GM11168 (cell line): Measurements from ENCODE around the gene CFAP61.

Experiments
- in situ Hi-C: fragments of 300-500 bp; cut with MboI; formaldehyde crosslinking; loops from one replicate; pipeline ENCODE4 v1.12.0; 2022; ENCODE audit warnings: low sequenced_read_pairs; ENCODE audit not compliant: unreplicated experiment

CFAP61 gene

DNA sequence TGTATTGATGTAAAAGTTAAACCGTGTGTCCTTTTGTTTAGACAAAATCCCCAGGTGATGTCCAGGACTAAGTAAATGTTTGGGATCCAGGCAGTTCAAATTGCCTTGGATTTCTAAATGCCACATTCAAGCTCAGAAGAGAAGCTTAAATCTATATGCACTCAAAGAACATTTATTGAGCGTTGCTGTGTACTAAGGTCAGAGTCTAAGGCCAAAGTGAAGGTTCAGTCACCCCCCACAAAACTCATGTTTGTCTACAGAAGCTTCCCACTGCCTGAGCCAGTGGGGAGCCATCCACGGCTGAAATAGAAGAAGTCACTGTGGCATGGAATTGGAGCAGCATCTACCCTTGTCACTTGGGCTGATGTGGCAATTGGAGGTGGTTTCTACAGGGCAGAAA is 244.8 kb downstream of the CFAP61 start:
- in situ Hi-C loops: no loop called here

DNA sequence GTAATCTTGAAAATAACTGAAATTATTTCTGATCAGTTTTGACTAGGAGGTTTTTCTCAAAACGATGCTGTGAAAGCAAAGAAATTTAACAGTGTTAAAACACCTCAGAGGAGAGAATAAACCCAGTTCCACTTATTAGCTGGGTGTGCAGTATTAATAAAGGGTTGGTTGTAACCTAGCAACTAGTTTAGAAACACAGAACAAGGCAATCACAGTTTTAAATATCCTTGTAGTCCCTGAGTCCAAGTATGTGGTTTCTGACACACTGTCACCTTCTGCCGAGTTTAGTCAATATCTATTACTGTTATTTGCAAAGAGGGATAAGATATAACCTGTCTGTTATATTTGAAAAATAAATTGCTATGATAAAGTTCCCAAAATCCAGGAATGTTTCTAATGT is 245.4 kb downstream of the CFAP61 start:
- in situ Hi-C loops: no loop called here

DNA sequence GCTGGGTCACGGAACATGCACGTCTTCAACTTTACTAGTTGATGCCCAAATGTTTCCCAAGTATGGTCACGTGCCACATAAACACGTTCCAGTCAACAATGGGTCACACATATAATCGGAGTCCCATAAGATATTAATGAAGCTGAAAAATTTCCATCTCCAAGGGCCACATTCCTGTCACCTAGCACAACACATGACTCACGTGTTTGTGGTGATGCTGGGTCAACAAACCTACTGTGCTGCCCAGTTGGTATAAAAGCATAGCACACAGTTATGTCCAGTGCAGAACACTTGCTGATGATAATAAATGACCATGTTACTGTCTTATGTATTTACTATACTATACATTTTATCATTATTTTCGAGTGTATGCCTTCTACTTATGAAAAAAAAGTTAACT is 247.6 kb downstream of the CFAP61 start:
- in situ Hi-C loops: no loop called here

DNA sequence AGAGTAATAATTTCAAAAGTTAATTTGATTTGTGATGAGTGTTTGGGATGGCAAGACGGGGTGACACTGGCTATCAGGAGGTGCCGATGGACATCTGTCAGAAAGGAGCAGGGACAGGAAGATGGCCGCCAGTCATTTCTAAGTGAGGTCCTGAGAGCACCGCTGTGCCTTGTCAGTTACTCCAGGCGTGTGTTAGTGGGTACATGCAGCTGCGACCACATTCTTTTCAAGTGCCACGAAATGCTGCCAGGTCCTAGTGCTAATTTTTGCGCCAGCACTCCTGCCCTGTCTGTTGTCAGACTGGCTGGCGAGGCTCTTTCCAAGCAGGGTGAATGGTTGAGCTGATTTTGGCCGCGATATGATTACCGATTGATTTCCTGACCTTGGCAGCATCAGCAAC is 251.0 kb downstream of the CFAP61 start:
- in situ Hi-C loops: no loop called here

DNA sequence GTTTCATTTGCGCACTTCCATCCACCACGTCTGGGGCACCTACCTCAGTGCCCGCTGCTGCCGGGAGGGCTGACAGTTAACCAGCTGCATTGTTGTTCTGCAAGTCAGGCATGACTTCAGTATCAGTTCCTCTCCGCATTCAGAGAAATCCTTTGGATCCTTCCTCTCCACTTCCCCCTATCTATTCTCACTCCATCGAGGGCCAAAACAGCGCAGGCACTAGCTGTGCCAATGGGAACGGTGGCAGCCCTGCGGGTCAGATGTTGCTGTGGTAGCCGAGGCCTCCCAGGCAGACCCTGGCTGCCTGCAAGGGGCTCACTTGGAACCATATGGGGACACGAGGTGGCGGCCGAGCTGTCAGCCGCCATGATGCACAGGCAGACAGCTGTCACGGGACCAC is 251.4 kb downstream of the CFAP61 start:
- in situ Hi-C loops: no loop called here

DNA sequence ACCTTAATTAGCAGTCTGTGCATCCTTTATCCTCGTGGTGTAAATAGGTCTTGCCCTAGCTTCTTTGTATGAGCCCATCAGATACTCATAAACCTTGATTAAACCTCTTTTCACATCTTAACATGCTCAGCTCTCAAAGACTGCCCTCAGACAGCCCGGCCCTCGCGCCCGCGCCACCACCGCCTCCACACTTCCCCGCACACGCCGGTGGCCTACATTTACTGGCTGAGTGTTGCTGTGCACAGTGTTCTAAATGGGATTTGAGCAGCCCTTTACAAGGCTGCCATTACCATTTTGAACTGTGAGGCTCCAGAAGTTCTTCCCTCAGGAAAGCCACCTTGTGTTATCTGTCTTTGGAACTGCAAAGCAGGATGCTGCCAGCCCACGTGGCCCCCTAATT is 252.6 kb downstream of the CFAP61 start:
- in situ Hi-C loops: no loop called here

DNA sequence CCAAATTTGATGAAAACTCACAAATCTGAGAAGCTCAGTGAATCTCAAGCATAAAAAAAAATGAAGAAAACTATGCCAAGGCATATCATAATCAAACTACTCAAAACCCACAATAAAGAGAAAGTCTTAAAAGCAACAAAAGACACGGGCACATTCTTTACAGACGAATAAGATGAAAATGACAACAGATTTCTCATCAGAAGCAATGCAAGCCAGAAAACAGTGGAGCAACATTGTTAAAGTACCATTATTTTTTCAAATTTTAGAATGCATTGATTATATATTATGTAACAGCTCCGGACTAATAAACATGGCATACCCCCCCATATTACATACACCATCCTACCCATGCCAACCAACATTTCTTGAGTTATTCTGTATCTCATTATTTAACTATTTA is 260.2 kb downstream of the CFAP61 start:
- in situ Hi-C loops: no loop called here

DNA sequence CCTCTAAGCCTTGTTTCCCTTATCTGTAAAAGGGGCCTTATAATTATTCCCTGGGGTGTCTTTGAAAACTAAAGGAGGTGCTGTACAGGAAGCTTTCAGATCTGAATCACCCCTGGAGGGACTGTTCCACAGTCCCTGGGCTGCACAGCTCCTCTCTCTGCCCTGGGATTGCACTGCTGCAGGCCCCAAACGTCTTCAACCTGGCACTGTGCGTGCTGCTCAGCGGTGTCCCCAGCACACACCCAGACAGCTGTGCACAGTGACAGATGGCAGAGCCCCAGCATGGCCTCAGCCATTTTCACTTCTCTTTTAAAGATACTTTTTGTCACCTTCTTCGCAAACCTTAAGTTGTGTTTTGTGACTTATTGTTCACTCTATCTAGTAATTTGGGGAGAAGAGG is 264.9 kb downstream of the CFAP61 start:
- in situ Hi-C loops: no loop called here

DNA sequence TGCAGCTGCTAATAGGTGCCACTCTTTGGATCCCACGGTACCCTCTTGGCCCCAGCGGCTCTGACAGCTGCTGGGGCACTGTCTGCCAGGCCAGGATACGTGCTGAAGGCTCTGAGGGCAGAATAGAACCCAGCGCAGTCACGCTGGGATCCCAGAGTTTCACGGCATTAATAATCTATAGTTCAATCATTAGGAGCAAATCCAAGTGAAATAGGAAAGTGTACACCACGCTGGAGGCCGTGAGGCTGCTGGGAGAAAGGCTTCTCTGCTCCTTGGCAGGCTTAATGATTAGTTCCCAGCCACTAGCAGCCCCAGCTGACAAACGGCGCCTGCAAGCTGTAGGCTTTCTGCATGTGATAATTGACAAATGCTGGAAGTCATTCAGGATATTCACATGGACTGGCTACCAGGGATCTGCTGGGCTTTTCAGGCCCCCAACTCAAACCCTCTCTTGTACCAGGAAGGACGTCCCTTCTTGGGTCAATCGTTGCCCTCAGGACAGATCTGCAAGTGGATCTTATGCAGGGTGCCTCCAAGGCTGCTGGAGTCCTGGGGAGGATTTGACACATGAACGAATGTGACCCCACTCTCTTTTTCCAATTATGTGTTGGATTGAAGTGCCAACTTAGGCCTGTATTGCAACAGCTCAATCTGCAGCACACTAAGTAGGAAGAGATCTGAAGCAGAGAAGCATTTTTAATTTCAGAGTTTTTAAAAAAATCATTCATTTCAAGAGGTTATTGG is 265.5 kb downstream of the CFAP61 start:
- in situ Hi-C loops: no loop called here

DNA sequence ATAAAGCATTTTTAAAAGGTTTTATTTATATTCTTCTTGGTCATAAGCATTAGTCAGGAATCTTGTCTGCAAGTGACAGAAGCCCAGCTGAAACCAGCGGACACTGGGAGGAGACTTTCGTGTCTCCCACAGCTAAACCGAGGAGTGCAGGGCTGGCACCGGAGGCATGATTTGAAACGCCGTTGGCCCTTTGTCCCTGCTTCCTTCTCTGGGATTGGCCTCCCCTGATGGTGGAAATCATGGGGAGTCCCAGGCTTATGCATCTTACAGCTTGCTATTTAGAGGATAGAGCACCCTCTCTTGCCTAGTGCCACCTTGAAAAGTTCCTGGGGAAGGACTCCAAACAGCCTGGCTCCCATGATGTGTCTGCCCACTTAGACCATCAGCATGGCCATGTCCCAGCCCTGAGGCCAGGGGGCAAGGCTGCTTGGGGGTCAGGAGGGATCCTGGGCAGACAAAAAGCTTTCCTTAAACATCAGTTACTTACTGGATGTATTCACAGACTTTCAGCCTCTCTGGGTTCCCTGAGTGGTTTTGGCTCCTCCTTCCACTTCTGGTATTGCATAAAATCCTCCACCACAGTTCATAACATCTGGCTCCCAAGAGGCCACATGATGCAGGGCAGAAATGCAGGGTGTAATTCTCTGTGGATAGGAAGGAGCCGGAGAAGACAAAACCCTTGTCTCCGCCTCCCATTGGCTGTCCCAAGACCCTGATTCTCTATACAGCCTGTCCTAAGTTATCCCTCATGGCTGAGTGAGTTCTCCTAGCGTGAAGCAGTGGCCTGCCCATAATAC is 266.2 kb downstream of the CFAP61 start:
- in situ Hi-C loops: no loop called here

DNA sequence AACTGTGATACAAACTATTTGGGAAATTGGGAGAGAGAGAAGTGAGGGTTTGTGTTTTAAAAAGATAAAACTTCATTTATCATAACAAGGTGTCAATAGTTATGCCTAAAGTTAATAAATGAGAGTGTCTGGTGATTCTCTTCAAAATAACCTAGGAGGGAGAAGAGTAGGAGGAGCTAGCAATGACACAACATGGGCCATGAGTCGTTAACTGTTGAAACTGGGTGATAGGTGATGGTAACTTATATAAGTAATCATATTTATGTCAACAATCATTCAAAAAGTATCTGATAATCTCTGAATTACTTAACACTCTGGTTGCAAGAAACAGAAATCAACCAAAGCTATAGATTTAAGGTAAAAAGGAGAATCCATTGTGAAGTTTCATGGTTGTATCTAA is 268.8 kb downstream of the CFAP61 start:
- in situ Hi-C loops: no loop called here

DNA sequence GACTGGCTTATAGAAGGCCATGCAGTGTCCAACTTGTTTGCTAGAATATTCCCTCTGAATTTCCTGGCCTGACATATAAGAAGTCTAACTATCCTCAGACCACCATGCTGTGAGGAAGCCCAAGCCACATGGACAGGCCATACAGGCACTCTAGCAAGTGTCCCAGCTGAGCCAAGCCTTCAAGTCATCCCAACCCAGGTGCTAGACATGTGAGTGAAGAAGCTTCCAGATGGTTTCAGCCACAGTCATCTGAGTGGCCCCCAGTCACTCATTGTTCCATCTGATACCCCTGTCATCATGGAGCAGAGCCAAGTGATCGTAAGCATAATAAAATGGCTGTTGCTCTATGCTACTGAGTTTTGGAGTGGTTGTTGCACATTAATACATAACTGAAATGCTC is 269.6 kb downstream of the CFAP61 start:
- in situ Hi-C loops: no loop called here

DNA sequence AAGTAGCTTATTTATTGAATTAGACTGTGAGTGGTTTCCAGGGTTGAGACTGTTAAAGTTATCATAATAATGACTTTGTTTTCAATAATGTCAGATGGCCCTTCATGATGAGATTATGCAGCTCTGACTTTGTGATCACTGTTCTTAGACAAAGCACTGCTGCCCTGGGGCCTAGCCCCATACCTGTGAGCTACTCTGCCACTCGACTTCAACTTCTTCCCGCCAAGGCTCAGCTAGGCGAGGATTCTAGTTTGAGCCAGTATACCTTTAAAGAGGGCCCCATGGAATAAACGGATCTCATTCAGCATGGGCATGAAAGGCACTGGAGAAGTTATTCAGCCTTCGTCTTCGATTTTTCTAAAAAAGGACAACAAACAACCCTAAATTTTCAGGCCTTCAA is 270.6 kb downstream of the CFAP61 start:
- in situ Hi-C loops: no loop called here

DNA sequence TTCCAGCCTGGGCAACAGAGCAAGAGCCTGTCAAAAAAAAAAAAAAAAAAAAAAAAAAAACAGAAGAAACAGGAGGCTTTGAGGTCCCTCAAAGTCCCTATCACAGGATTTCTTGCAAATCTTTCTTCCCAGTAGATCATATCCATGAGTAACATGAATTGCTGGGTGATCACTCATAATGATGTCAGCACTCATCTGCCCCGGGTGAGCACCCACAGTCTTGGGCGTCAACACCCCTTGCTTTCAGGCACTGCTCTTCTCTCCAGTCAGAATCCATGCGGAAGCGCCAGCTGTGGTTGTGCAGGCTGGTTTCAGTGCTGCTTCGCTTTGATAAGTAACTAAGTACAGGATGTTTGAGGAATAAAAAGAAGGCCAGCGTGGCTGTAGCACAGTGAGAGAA is 275.4 kb downstream of the CFAP61 start:
- in situ Hi-C loops: no loop called here

DNA sequence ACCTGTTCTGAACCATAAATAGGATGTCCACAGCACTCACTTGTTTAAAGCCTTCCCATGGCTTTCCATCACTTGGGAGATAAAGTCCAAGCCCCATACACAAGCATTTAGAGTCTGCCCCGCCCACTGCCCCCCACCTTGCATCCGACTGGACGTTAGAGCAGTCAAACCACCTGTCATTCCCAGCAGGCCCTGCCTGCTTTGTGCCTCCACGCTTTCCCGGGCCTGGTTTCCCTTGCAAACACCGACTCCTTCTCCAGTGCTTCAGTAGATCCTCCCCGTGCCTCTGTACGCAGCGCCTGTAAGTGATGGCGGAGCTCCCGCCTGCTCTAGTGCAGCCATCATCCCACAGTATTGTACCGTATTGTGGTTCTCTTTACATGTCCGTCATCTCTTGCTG is 277.2 kb downstream of the CFAP61 start:
- in situ Hi-C loops: no loop called here

DNA sequence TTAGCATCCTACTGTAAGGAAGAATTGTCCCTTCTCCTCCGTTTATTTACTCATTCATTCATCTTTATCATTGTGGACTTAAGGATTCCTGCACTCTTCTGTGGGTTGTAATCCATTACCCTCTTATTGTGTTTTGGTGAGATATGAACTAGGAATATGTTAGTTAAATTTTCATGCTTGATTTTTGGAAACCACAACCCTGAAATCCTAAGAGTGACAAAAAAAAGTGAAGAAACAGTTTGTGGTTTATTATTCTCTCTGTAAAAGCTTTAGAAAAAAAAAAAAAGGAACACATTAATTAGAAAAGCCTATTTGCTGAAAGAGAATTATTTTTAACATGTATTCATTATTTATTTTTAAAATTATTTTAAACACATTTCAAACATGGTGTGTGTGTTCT is 278.8 kb downstream of the CFAP61 start:
- in situ Hi-C loops: no loop called here

DNA sequence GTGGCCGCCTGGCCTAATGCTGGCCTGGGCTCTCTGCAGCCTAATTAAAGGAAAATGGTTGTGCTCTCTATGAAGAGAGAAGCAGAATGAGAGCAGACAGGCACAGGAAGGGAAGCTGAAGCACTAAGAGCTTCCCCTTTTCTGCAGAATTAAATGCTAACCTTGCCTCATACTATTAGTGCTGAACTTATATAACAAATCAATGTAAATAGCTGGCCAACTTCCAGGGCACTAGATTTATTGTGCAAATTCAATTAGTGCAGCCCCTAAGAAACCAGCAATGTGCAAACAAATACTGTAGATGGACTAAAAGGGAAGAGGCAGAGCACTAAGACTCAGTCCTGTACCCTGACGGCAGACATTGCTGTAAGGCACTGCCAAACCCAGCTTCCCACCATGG is 279.5 kb downstream of the CFAP61 start:
- in situ Hi-C loops: no loop called here

DNA sequence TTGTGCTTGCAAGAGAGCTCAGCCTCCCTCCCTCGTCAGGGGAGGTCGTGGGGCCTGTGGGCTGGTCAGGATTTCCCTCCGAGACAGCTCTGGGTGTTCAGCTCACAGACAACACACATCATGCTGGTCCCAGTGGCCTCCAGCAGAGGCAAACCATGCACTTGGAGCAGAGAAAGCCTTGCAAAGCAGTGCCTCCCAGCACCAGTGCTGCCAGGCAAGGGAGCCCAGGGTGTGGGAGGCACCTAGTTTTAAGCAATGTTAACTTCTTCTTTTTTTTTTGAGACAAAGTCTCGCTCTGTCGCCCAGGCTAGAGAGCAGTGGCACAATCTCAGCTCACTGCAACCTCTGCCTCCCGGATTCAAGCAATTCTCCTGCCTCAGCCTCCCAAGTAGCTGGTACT is 281.5 kb downstream of the CFAP61 start:
- in situ Hi-C loops: no loop called here

DNA sequence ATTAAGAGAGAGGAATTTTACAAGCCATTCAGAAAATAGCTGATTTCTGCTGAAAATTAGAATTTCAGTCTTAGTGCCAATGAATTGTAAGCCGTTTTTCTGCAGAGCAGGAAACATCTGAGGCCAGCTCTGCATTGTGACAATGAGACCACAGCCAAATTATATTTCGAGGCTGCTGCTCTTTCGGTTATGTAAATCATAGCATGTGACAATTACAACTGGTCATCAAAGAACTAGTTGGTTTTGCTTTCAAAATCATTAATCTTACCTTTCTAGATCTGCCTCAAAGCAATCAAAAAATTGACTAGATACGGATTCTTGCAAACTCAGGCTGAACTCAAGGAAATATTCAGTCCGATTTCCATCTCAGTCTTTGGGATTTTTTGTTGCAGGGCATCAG is 282.2 kb downstream of the CFAP61 start:
- in situ Hi-C loops: no loop called here

DNA sequence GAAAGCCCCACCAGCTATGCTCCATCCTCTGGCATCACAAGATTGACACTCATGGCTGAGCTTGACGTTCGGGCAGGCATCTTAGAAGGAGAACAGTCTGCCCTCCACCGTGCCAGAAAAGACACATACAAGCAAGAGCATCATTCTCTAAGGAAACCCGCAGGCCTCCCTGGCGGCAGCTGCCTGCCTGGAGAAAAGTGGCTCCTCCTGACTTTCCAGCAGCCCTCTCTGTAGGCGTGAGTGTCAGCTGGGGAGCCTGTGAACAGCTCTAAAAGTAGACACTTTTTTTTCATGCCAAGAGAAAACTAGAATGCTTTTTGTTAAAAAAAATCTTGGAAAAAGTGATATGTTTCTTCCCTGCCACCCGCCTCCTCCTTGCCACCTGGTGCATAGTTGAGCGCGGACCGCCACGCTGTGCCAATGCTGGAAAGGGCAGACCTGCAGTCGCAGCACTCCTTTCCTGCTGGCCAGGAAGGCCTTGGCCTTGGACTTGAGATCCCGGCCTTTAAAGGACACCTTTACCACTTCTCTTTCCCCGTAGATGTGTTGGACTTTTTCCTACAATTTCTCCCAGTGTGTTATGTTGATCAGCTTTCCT is 285.9 kb downstream of the CFAP61 start:
- in situ Hi-C loops: no loop called here

DNA sequence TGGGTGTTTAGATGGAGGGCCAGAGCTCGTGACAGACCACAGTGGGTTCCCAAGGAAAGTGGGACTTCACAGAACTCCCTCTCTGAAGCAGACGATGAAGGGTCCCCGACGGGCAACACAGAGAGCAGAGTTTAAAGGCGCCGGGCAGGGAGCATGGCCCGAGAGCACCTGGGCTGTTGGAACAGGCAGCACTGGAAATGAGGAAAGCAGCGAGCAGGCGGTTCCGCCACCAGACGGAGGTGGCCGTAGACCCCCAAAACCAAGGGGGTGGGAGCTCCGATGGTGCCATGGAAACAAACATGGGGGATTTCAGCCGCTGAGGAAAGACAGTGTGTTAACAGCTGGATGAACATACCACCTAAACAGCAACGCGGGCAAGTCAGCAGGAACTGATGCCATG is 288.1 kb downstream of the CFAP61 start:
- in situ Hi-C loops: no loop called here

DNA sequence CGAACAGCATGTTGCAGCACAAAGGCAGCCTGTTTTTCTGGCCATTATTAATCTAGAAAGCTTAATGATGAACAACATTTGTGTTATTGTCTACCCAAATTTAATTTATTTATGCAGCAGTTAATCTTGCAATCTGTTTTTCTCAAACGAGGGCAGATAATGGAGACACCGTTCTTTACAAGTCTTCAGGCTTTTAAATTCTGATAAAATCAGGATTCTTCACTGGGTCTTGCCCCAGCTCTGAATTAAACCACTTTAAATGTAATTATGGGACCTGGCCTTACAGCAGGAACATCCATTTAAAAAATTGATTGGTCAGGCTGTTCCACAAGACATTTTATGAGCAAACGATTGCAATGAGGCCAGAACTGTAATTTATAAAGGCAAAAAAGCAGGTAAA is 289.0 kb downstream of the CFAP61 start:
- in situ Hi-C loops: no loop called here
